Keratinocyte (primary cell): ENCODE results near the gene WDR93. TPM values are rescaled to one million over a fixed set of nuclear protein-coding genes. Genes with fewer than 3 reads are reported as not detected.

Experiments used
- DNase-seq: peaks from one replicate; pipeline ENCODE4 v3.0.0-alpha.2; 2011; ENCODE audit warnings: low read depth, missing footprints, low spot score
- FAIRE-seq: peaks from 2 replicates; lab custom pipeline; 2011; peaks lifted over from hg19 to GRCh38; lab: Jason Lieb, UNC
- H2AFZ ChIP-seq: 2 replicates; pipeline ENCODE4 v1.6.0; 2012; ENCODE audit warnings: low read length, control low read depth, inconsistent platforms; ENCODE audit not compliant: control insufficient read depth
- H3K27ac ChIP-seq: 2 replicates; pipeline ENCODE4 v1.5.1; 2011; ENCODE audit warnings: low read length; ENCODE audit not compliant: control insufficient read depth, insufficient read depth
- H3K27me3 ChIP-seq: 3 replicates; pipeline ENCODE4 v1.6.0; 2011; ENCODE audit warnings: low read length; ENCODE audit not compliant: control insufficient read depth, insufficient read depth; ENCODE audit errors: extremely low read depth
- H3K36me3 ChIP-seq, 2 experiments: 2 replicates in 1 of 2; 3 replicates in 1 of 2; pipeline ENCODE4 v1.5.1; 2011; ENCODE audit warnings: low read length in 2 of 2, mild to moderate bottlenecking in 1 of 2; ENCODE audit not compliant: control insufficient read depth in 2 of 2, insufficient read depth in 2 of 2; ENCODE audit errors: extremely low read depth in 1 of 2
- H3K4me1 ChIP-seq: 3 replicates; pipeline ENCODE4 v1.5.1; 2011; ENCODE audit warnings: low read length; ENCODE audit not compliant: control insufficient read depth, insufficient read depth; ENCODE audit errors: extremely low read depth
- H3K4me2 ChIP-seq: 3 replicates; pipeline ENCODE4 v1.6.0; 2011; ENCODE audit warnings: low read depth, low read length; ENCODE audit not compliant: control insufficient read depth, insufficient read depth; ENCODE audit errors: extremely low read depth
- H3K4me3 ChIP-seq, 3 experiments: fragments of 200-600 bp in 1 of 3; sonication (generic) in 1 of 3; 2 replicates in 2 of 3; 3 replicates in 1 of 3; pipeline ENCODE4 v1.5.1; 2011 to 2016; ENCODE audit warnings: low read length in 3 of 3, mild to moderate bottlenecking in 3 of 3, control low read depth in 2 of 3, inconsistent platforms in 1 of 3, low read depth in 1 of 3, mixed read lengths in 1 of 3, mixed run types in 1 of 3, moderate library complexity in 1 of 3; ENCODE audit not compliant: control insufficient read depth in 2 of 3, insufficient read depth in 2 of 3; ENCODE audit errors: extremely low read depth in 1 of 3
- H3K79me2 ChIP-seq: 2 replicates; pipeline ENCODE4 v1.6.0; 2012; ENCODE audit warnings: low read length; ENCODE audit not compliant: control insufficient read depth, insufficient read depth
- H3K9ac ChIP-seq: 3 replicates; pipeline ENCODE4 v1.6.0; 2011; ENCODE audit warnings: low read length; ENCODE audit not compliant: control insufficient read depth, insufficient read depth; ENCODE audit errors: extremely low read depth
- H3K9me1 ChIP-seq: 3 replicates; pipeline ENCODE4 v1.6.0; 2011; ENCODE audit warnings: low read length; ENCODE audit not compliant: control insufficient read depth, insufficient read depth; ENCODE audit errors: extremely low read depth
- H3K9me3 ChIP-seq: 2 replicates; pipeline ENCODE4 v1.5.1; 2012; ENCODE audit warnings: low read depth, low read length; ENCODE audit not compliant: control insufficient read depth
- H4K20me1 ChIP-seq: 3 replicates; pipeline ENCODE4 v1.6.0; 2011; ENCODE audit warnings: low read length; ENCODE audit not compliant: control insufficient read depth, insufficient read depth; ENCODE audit errors: extremely low read depth
- CTCF ChIP-seq, 3 experiments: IDR thresholded peaks in 1 of 3; conservative IDR thresholded peaks in 1 of 3; optimal IDR thresholded peaks in 1 of 3; 2 replicates in 2 of 3; 3 replicates in 1 of 3; pipeline versions ENCODE3 to v1.5.1; 2011; ENCODE audit warnings: low read length in 3 of 3, mild to moderate bottlenecking in 3 of 3, moderate library complexity in 2 of 3, control low read depth in 1 of 3, inconsistent platforms in 1 of 3; ENCODE audit not compliant: insufficient read depth in 2 of 3; ENCODE audit errors: extremely low read depth in 1 of 3
- EZH2 ChIP-seq: IDR thresholded peaks from one replicate; pipeline ENCODE4 v1.6.1; 2012; ENCODE audit warnings: inconsistent platforms, mild to moderate bottlenecking, low read length, moderate library complexity
- dilution Hi-C: fragments of 300-500 bp; cut with MboI; formaldehyde crosslinking; loops from one replicate; pipeline ENCODE4 v1.7.0; 2020; ENCODE audit warnings: low sequenced_read_pairs; ENCODE audit not compliant: extremely low pct_ligation_motif_present
- polyA plus RNA-seq, 5 experiments: library from polyadenylated mRNA; depleted of rRNA in 3 of 5; stranded (reverse) in 3 of 5; stranded (forward) in 1 of 5; unstranded in 1 of 5; fragments of >200 nt; gene quantifications; 1 replicate in 1 of 5; 2 replicates in 3 of 5; 3 replicates in 1 of 5; pipeline versions ENCODE4 v1.2.1 to v1.2.3, GENCODE V29; 2011 to 2012; ENCODE audit warnings: missing spikeins in 2 of 5, low read depth in 1 of 5, low replicate concordance in 1 of 5

WDR93 gene
- polyA plus RNA-seq, 1 donor (not counting 4 experiments of a cell fraction or from before 2014, with no cell fraction given), result 0.05 TPM

- Histone ChIP-seq H3K27ac (no peak overlapping the region), H3K9me1 (no peaks in the 10 kb centered on the region), H3K4me3 (no peak overlapping the region), H3K79me2 (no peaks in the 10 kb centered on the region), H3K4me2 (no peak overlapping the region), H3K27me3 (no peaks in the 10 kb centered on the region), H3K4me1 (peaks cover 10% of the 10 kb centered on the region), H2AFZ (no peak overlapping the region), H3K9ac (no peak overlapping the region), H3K9me3 (no peaks in the 10 kb centered on the region), H4K20me1 (no peaks in the 10 kb centered on the region), H3K36me3 (no peaks in the 10 kb centered on the region)
- FAIRE-seq, result no peak
- DNase-seq, result no peak
- TF ChIP-seq EZH2 (no peak), CTCF (optimal IDR thresholded peaks at IDR 0.05 in 1 of 3, IDR thresholded peaks at IDR 0.05 in 1 of 3, conservative IDR thresholded peaks at IDR 0.05 in 1 of 3; ENCODE audit: extremely low read depth in 1 of 3, insufficient read depth in 2 of 3, low read length in 3 of 3) (no peak)
- dilution Hi-C loops, result loop anchor here (25.0 kb wide), 1 partner anchor 95 kb away; no protein-coding TSS in a partner anchor
Observed at GRCh38 chr15:89767411-89767915, 76.9 kb downstream of the WDR93 start.

GRCh38 chr15:89768071-89768500, 77.5 kb downstream of the WDR93 start:
- Histone ChIP-seq H3K4me2 (no peak overlapping the region), H3K36me3 (no peaks in the 10 kb centered on the region), H3K9me1 (no peaks in the 10 kb centered on the region), H4K20me1 (no peaks in the 10 kb centered on the region), H3K9ac (no peak overlapping the region), H3K79me2 (no peaks in the 10 kb centered on the region), H3K27me3 (no peaks in the 10 kb centered on the region), H3K4me3 (no peak overlapping the region), H2AFZ (no peak overlapping the region), H3K27ac (no peak overlapping the region), H3K9me3 (no peaks in the 10 kb centered on the region), H3K4me1 (peaks cover 13% of the 10 kb centered on the region)
- DNase-seq (no peak), FAIRE-seq (no peak)
- TF ChIP-seq EZH2, result no peak
- no peak for TF ChIP-seq CTCF (optimal IDR thresholded peaks at IDR 0.05 in 1 of 3, IDR thresholded peaks at IDR 0.05 in 1 of 3, conservative IDR thresholded peaks at IDR 0.05 in 1 of 3; ENCODE audit: extremely low read depth in 1 of 3, insufficient read depth in 2 of 3, low read length in 3 of 3)
- dilution Hi-C loops, result loop anchor here (25.0 kb wide), 1 partner anchor 94 kb away; no protein-coding TSS in a partner anchor
